SIG-M5 treated with dmso at 0.1 percent for 504 hours (cell line): ENCODE measurements around the gene STXBP5.
"Not testable (repeated sequence)": the region's sequence is repeated elsewhere in the genome, so short reads cannot be mapped to it uniquely, and the experiment has no call there.

Source experiments
- DNase-seq: peaks from one replicate; lab custom pipeline; 2025; ENCODE audit not compliant: unreplicated experiment; lab: John Stamatoyannopoulos, UW

Gene STXBP5

GRCh38 chr6:147366290-147366689, 162.1 kb downstream of the STXBP5 start:
- DNase-seq, result no peak

GRCh38 chr6:147371325-147371724, 167.1 kb downstream of the STXBP5 start:
- DNase-seq, result no peak

- DNase-seq, result no peak
These were observed 168.6 kb downstream of the STXBP5 start for GRCh38 chr6:147372806-147373205.

GRCh38 chr6:147378819-147379218, 174.6 kb downstream of the STXBP5 start:
- no peak for DNase-seq

GRCh38 chr6:147380841-147381240, 176.6 kb downstream of the STXBP5 start:
- not testable (repeated sequence) for DNase-seq

GRCh38 chr6:147381712-147382111, 177.5 kb downstream of the STXBP5 start:
- no peak for DNase-seq

GRCh38 chr6:147382945-147383554, 178.8 kb downstream of the STXBP5 start:
- peak; percentile 37 for DNase-seq

- no peak for DNase-seq
These were observed 179.8 kb downstream of the STXBP5 start for GRCh38 chr6:147384029-147384428.

GRCh38 chr6:147384737-147385710, 180.8 kb downstream of the STXBP5 start:
- no peak for DNase-seq

- no peak for DNase-seq
These were observed 185.2 kb downstream of the STXBP5 start for GRCh38 chr6:147389463-147389862.

GRCh38 chr6:147390909-147391536, 186.8 kb downstream of the STXBP5 start:
- DNase-seq, result peak; percentile 5

- no peak for DNase-seq
These were observed 188.9 kb downstream of the STXBP5 start for GRCh38 chr6:147392917-147393625.

GRCh38 chr6:147395158-147395557, 190.9 kb downstream of the STXBP5 start:
- no peak for DNase-seq

GRCh38 chr6:147397306-147397705, 193.1 kb downstream of the STXBP5 start:
- DNase-seq, result no peak

- DNase-seq, result no peak
These were observed 196.8 kb downstream of the STXBP5 start for GRCh38 chr6:147400968-147401367.

- no peak for DNase-seq
These were observed 197.6 kb downstream of the STXBP5 start for GRCh38 chr6:147401779-147402178.

- no peak for DNase-seq
These were observed 202.6 kb downstream of the STXBP5 start for GRCh38 chr6:147406783-147407182.

GRCh38 chr6:147407571-147407970, 203.4 kb downstream of the STXBP5 start:
- DNase-seq, result no peak

- no peak for DNase-seq
These were observed 212.4 kb downstream of the STXBP5 start for GRCh38 chr6:147416622-147417021.

GRCh38 chr6:147417954-147418353, 213.7 kb downstream of the STXBP5 start:
- DNase-seq, result no peak

- DNase-seq, result no peak
These were observed 214.3 kb downstream of the STXBP5 start for GRCh38 chr6:147418523-147418922.
